Activated CD4-positive, alpha-beta T cell treated with anti-CD3 and anti-CD28 coated beads, Interleukin-2, Interleukin-4, amounts not matched to agents 100 ng/mL and 50 ng/mL, durations not matched to agents 16 hours and 8 hours (primary cell): ENCODE data around the gene CHSY1.

Source experiments
- DNase-seq: peaks from one replicate; pipeline ENCODE4 v3.0.0-alpha.2; 2020; ENCODE audit warnings: low spot score

CHSY1 gene

GRCh38 chr15:101151288-101151687 is 100.6 kb downstream of the CHSY1 start:
- no peak for DNase-seq

- no peak for DNase-seq
These were observed 101.2 kb downstream of the CHSY1 start for GRCh38 chr15:101150723-101151040.

- no peak for DNase-seq
These were observed 101.8 kb downstream of the CHSY1 start for GRCh38 chr15:101149864-101150722.

GRCh38 chr15:101148881-101149664 is 102.8 kb downstream of the CHSY1 start:
- DNase-seq: no peak

GRCh38 chr15:101148166-101148880 is 103.5 kb downstream of the CHSY1 start:
- no peak for DNase-seq

- DNase-seq: no peak
These were observed 104.7 kb downstream of the CHSY1 start for GRCh38 chr15:101147181-101147580.

- no peak for DNase-seq
These were observed 105.6 kb downstream of the CHSY1 start for GRCh38 chr15:101146118-101146702.

GRCh38 chr15:101145362-101145761 is 106.5 kb downstream of the CHSY1 start:
- DNase-seq: no peak

GRCh38 chr15:101143321-101143720 is 108.5 kb downstream of the CHSY1 start:
- DNase-seq: no peak

- DNase-seq: no peak
These were observed 109.1 kb downstream of the CHSY1 start for GRCh38 chr15:101142711-101143110.

- DNase-seq: no peak
These were observed 109.8 kb downstream of the CHSY1 start for GRCh38 chr15:101141926-101142527.

GRCh38 chr15:101140697-101141065 is 111.2 kb downstream of the CHSY1 start:
- no peak for DNase-seq

GRCh38 chr15:101139986-101140696 is 111.7 kb downstream of the CHSY1 start:
- no peak for DNase-seq

GRCh38 chr15:101138913-101139880 is 112.7 kb downstream of the CHSY1 start:
- no peak for DNase-seq

GRCh38 chr15:101138086-101138660 is 113.7 kb downstream of the CHSY1 start:
- DNase-seq: no peak

- no peak for DNase-seq
These were observed 114.4 kb downstream of the CHSY1 start for GRCh38 chr15:101137312-101137940.

GRCh38 chr15:101136381-101137268 is 115.2 kb downstream of the CHSY1 start:
- DNase-seq: no peak

GRCh38 chr15:101135532-101136166 is 116.2 kb downstream of the CHSY1 start:
- no peak for DNase-seq
